Measurements from ENCODE around the gene DIP2B.

DNA sequence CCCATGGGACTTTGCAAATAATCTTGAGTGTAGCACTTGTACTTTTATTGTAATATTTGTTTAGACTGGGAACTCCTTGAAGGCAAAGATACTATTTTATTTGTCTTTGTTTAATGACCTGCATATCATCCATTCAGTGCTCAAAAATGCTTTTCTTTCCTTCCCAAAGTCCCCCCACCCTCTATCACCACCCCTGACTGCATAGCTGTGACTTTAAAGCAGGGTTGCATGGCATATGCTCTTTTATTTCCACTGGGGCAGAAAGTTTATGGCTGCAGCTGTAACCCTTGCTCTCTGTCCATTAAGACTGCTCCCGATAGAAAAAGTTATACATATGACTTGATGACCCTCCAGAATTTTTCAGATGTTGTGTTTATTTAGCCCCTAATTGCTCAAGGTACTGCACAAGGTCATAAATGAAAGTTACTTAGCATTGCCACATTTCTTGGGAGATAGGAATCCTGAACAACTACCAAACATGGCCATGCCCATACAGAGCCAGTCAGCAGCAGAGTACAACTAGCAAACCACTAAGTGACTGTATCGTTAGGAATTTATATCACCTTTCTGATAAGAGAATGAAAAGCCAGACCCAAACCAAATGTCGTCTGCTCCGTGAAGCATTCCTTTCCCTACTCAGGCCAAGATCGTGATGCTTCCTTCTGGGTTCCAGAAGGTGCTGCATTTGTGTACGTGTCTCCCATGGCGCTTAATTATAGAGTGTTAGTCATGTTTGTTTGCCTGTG lies 114.3 kb downstream of the DIP2B start:
- TF ChIP-seq, protein P1, sequence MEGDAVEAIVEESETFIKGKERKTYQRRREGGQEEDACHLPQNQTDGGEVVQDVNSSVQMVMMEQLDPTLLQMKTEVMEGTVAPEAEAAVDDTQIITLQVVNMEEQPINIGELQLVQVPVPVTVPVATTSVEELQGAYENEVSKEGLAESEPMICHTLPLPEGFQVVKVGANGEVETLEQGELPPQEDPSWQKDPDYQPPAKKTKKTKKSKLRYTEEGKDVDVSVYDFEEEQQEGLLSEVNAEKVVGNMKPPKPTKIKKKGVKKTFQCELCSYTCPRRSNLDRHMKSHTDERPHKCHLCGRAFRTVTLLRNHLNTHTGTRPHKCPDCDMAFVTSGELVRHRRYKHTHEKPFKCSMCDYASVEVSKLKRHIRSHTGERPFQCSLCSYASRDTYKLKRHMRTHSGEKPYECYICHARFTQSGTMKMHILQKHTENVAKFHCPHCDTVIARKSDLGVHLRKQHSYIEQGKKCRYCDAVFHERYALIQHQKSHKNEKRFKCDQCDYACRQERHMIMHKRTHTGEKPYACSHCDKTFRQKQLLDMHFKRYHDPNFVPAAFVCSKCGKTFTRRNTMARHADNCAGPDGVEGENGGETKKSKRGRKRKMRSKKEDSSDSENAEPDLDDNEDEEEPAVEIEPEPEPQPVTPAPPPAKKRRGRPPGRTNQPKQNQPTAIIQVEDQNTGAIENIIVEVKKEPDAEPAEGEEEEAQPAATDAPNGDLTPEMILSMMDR (IDR thresholded peaks at IDR 0.05; ENCODE audit: insufficient read depth, low read length, poor library complexity, severe bottlenecking) = no peak
- TF ChIP-seq EZH2phosphoT487 (conservative IDR thresholded peaks at IDR 0.05; ENCODE audit: low read length) = no peak

Measured in SU-DHL-6 (cell line).